ENCODE measurements around the gene GFOD1.
A peak's percentile ranks its signal among the peaks of the same experiment; 100 is the strongest.

GFOD1 gene

GRCh38 chr6:13417954-13418353, 69.4 kb downstream of the GFOD1 start:
- H3K4me3 ChIP-seq (ENCODE audit: low read length) = no peak overlapping the region
- no peak overlapping the region for H3K27ac ChIP-seq (ENCODE audit: low read depth, low read length)
- no peaks in the 10 kb centered on the region for H3K36me3 ChIP-seq (ENCODE audit: control insufficient read depth, insufficient read depth, low read length)
- H3K9ac ChIP-seq (ENCODE audit: low read length) = no peak overlapping the region
- H3K4me1 ChIP-seq (ENCODE audit: control insufficient read depth, insufficient read depth, low read length) = peaks cover 19% of the 10 kb centered on the region
- H3K27me3 ChIP-seq (ENCODE audit: control insufficient read depth, insufficient read depth, low read length) = no peaks in the 10 kb centered on the region

GRCh38 chr6:13417431-13417830, 70.0 kb downstream of the GFOD1 start:
- Histone ChIP-seq H3K9ac (ENCODE audit: low read length) (no peak overlapping the region), H3K4me3 (ENCODE audit: low read length) (no peak overlapping the region), H3K4me1 (ENCODE audit: control insufficient read depth, insufficient read depth, low read length) (peaks cover 13% of the 10 kb centered on the region), H3K36me3 (ENCODE audit: control insufficient read depth, insufficient read depth, low read length) (no peaks in the 10 kb centered on the region), H3K27me3 (ENCODE audit: control insufficient read depth, insufficient read depth, low read length) (no peaks in the 10 kb centered on the region), H3K27ac (ENCODE audit: low read depth, low read length) (no peak overlapping the region)

GRCh38 chr6:13415283-13415682, 72.1 kb downstream of the GFOD1 start:
- Histone ChIP-seq H3K27me3 (ENCODE audit: control insufficient read depth, insufficient read depth, low read length) (no peaks in the 10 kb centered on the region), H3K27ac (ENCODE audit: low read depth, low read length) (no peak overlapping the region), H3K4me3 (ENCODE audit: low read length) (no peak overlapping the region), H3K4me1 (ENCODE audit: control insufficient read depth, insufficient read depth, low read length) (peaks cover 3% of the 10 kb centered on the region), H3K36me3 (ENCODE audit: control insufficient read depth, insufficient read depth, low read length) (no peaks in the 10 kb centered on the region), H3K9ac (ENCODE audit: low read length) (no peak overlapping the region)

GRCh38 chr6:13413900-13414555, 73.4 kb downstream of the GFOD1 start:
- Histone ChIP-seq H3K27ac (ENCODE audit: low read depth, low read length) (peak overlapping the region; percentile 72), H3K27me3 (ENCODE audit: control insufficient read depth, insufficient read depth, low read length) (no peaks in the 10 kb centered on the region), H3K9ac (ENCODE audit: low read length) (no peak overlapping the region), H3K4me3 (ENCODE audit: low read length) (no peak overlapping the region), H3K4me1 (ENCODE audit: control insufficient read depth, insufficient read depth, low read length) (peaks cover 3% of the 10 kb centered on the region), H3K36me3 (ENCODE audit: control insufficient read depth, insufficient read depth, low read length) (no peaks in the 10 kb centered on the region)

GRCh38 chr6:13413466-13413862, 73.9 kb downstream of the GFOD1 start:
- Histone ChIP-seq H3K27ac (ENCODE audit: low read depth, low read length) (peak overlapping the region; percentile 72), H3K9ac (ENCODE audit: low read length) (no peak overlapping the region), H3K4me3 (ENCODE audit: low read length) (no peak overlapping the region), H3K36me3 (ENCODE audit: control insufficient read depth, insufficient read depth, low read length) (no peaks in the 10 kb centered on the region), H3K4me1 (ENCODE audit: control insufficient read depth, insufficient read depth, low read length) (peaks cover 3% of the 10 kb centered on the region), H3K27me3 (ENCODE audit: control insufficient read depth, insufficient read depth, low read length) (no peaks in the 10 kb centered on the region)

GRCh38 chr6:13412639-13413465, 74.5 kb downstream of the GFOD1 start:
- H3K27ac ChIP-seq (ENCODE audit: low read depth, low read length) = peak overlapping the region; percentile 72
- H3K36me3 ChIP-seq (ENCODE audit: control insufficient read depth, insufficient read depth, low read length) = no peaks in the 10 kb centered on the region
- no peaks in the 10 kb centered on the region for H3K27me3 ChIP-seq (ENCODE audit: control insufficient read depth, insufficient read depth, low read length)
- H3K9ac ChIP-seq (ENCODE audit: low read length) = no peak overlapping the region
- no peak overlapping the region for H3K4me3 ChIP-seq (ENCODE audit: low read length)
- H3K4me1 ChIP-seq (ENCODE audit: control insufficient read depth, insufficient read depth, low read length) = peaks cover 6% of the 10 kb centered on the region

GRCh38 chr6:13412211-13412610, 75.2 kb downstream of the GFOD1 start:
- Histone ChIP-seq H3K36me3 (ENCODE audit: control insufficient read depth, insufficient read depth, low read length) (no peaks in the 10 kb centered on the region), H3K27me3 (ENCODE audit: control insufficient read depth, insufficient read depth, low read length) (no peaks in the 10 kb centered on the region), H3K9ac (ENCODE audit: low read length) (no peak overlapping the region), H3K4me1 (ENCODE audit: control insufficient read depth, insufficient read depth, low read length) (peaks cover 7% of the 10 kb centered on the region), H3K27ac (ENCODE audit: low read depth, low read length) (no peak overlapping the region), H3K4me3 (ENCODE audit: low read length) (no peak overlapping the region)

GRCh38 chr6:13411484-13411883, 75.9 kb downstream of the GFOD1 start:
- Histone ChIP-seq H3K27me3 (ENCODE audit: control insufficient read depth, insufficient read depth, low read length) (no peaks in the 10 kb centered on the region), H3K9ac (ENCODE audit: low read length) (no peak overlapping the region), H3K36me3 (ENCODE audit: control insufficient read depth, insufficient read depth, low read length) (no peaks in the 10 kb centered on the region), H3K27ac (ENCODE audit: low read depth, low read length) (no peak overlapping the region), H3K4me3 (ENCODE audit: low read length) (no peak overlapping the region), H3K4me1 (ENCODE audit: control insufficient read depth, insufficient read depth, low read length) (peaks cover 7% of the 10 kb centered on the region)

GRCh38 chr6:13409991-13410390, 77.4 kb downstream of the GFOD1 start:
- Histone ChIP-seq H3K9ac (ENCODE audit: low read length) (no peak overlapping the region), H3K4me1 (ENCODE audit: control insufficient read depth, insufficient read depth, low read length) (peaks cover 11% of the 10 kb centered on the region), H3K36me3 (ENCODE audit: control insufficient read depth, insufficient read depth, low read length) (no peaks in the 10 kb centered on the region), H3K27ac (ENCODE audit: low read depth, low read length) (no peak overlapping the region), H3K27me3 (ENCODE audit: control insufficient read depth, insufficient read depth, low read length) (no peaks in the 10 kb centered on the region), H3K4me3 (ENCODE audit: low read length) (no peak overlapping the region)

GRCh38 chr6:13407709-13408695, 79.4 kb downstream of the GFOD1 start:
- Histone ChIP-seq H3K27me3 (ENCODE audit: control insufficient read depth, insufficient read depth, low read length) (no peaks in the 10 kb centered on the region), H3K27ac (ENCODE audit: low read depth, low read length) (no peak overlapping the region), H3K36me3 (ENCODE audit: control insufficient read depth, insufficient read depth, low read length) (no peaks in the 10 kb centered on the region), H3K4me3 (ENCODE audit: low read length) (no peak overlapping the region), H3K9ac (ENCODE audit: low read length) (no peak overlapping the region), H3K4me1 (ENCODE audit: control insufficient read depth, insufficient read depth, low read length) (peaks cover 8% of the 10 kb centered on the region)

GRCh38 chr6:13407368-13407708, 80.1 kb downstream of the GFOD1 start:
- H3K4me1 ChIP-seq (ENCODE audit: control insufficient read depth, insufficient read depth, low read length) = peaks cover 8% of the 10 kb centered on the region

GRCh38 chr6:13406781-13407180, 80.6 kb downstream of the GFOD1 start:
- no peak overlapping the region for H3K4me3 ChIP-seq (ENCODE audit: low read length)
- no peaks in the 10 kb centered on the region for H3K36me3 ChIP-seq (ENCODE audit: control insufficient read depth, insufficient read depth, low read length)
- no peak overlapping the region for H3K9ac ChIP-seq (ENCODE audit: low read length)
- H3K27me3 ChIP-seq (ENCODE audit: control insufficient read depth, insufficient read depth, low read length) = no peaks in the 10 kb centered on the region
- H3K4me1 ChIP-seq (ENCODE audit: control insufficient read depth, insufficient read depth, low read length) = peaks cover 8% of the 10 kb centered on the region
- no peak overlapping the region for H3K27ac ChIP-seq (ENCODE audit: low read depth, low read length)

More at GRCh38 chr6:13407368-13407708, 80.1 kb downstream of the GFOD1 start:
- no peak overlapping the region for H3K9ac ChIP-seq (ENCODE audit: low read length)
- H3K4me3 ChIP-seq (ENCODE audit: low read length) = no peak overlapping the region
- no peaks in the 10 kb centered on the region for H3K36me3 ChIP-seq (ENCODE audit: control insufficient read depth, insufficient read depth, low read length)
- no peak overlapping the region for H3K27ac ChIP-seq (ENCODE audit: low read depth, low read length)
- no peaks in the 10 kb centered on the region for H3K27me3 ChIP-seq (ENCODE audit: control insufficient read depth, insufficient read depth, low read length)

Measured in rectal smooth muscle tissue (tissue), 1 donor.